ENCODE data around the gene LMF2. TPM values are rescaled to one million over a fixed set of nuclear protein-coding genes. Genes with fewer than 3 reads are reported as not detected.

The LMF2 gene, protein sequence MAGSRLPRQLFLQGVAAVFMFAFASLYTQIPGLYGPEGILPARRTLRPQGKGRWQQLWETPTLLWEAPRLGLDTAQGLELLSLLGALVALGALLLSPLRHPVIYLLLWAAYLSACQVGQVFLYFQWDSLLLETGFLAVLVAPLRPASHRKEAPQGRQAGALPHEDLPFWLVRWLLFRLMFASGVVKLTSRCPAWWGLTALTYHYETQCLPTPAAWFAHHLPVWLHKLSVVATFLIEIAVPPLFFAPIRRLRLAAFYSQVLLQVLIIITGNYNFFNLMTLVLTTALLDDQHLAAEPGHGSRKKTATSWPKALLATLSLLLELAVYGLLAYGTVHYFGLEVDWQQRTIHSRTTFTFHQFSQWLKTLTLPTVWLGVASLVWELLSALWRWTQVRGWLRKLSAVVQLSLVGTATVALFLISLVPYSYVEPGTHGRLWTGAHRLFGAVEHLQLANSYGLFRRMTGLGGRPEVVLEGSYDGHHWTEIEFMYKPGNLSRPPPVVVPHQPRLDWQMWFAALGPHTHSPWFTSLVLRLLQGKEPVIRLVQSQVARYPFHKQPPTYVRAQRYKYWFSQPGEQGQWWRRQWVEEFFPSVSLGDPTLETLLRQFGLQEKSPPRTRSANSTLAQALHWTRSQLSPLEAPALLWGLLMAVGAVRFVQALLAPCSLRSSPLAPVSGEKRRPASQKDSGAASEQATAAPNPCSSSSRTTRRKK
- 16.6 TPM for total RNA-seq

DNA sequence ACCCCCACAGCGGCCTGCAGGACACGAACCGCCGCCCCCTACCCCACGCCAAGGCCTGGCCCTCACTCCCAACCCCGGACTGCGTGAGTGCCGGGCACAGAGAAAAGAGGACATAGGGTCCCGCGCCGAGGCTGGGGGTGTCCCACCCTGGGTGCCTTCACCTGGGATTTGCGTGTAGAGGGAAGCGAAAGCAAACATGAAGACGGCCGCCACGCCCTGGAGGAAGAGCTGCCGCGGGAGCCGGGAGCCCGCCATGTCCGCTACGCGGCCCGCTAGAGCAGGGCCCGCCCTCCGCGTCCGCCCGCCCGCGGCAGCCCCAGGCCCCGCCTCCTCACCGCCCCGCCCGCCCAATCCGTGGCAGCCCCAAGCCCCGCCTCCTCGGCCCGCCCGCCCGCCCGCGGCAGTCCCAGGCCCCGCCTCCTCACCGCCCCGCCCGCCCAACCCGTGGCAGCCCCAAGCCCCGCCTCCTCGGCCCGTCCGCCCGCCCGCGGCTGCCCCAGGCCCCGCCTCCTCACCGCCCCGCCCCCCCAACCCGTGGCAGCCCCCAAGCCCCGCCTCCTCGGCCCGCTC, at the start of gene LMF2:
Gene LMF2 (minus strand): TSS at position 282 of the 570 bp plus-strand sequence. CDS start 27 bp downstream, at position 255.

DNA sequence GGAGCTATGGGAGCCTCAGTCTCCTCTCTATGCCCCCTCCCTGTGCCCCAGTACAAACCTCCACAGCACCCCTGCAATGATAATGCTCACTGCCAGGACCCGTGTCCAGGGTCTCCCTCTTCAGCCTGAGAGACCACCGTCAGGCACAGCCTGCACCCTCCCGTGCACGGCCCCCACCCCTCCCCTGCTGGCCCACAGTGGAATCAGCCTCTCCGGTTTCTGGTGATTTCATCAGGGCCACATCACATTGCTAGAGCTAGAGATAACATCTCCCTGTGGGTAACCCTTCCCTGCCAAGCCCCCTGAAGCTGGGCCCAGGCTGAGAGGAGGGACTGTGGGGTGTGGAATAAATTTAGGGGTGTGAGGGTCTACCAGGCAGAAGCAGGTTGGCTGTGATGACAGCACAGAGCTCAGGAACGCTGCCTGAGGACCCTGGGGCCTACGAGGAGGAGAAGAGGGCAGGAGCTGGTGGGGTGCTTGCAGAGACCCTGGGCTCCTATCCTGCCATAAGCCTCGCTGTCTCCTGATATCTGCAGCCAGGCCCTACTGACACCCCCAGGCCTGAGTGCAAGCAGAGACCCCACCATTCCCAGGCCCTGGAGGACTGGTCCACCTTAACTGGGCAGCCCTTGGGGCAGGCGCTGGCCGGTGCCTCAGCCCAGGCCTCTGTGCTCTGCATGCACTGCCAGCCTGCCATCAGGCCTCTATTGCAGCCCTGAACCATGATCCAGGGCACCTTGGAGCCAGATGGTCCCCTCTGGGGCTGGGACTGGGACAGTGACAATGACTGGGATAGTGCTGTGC, 38.2 kb upstream of the LMF2 start, which contains the start of gene KLHDC7B:
Gene KLHDC7B (plus strand): TSS at position 378 of the 804 bp plus-strand sequence. CDS start 345 bp downstream, at position 723.

DNA sequence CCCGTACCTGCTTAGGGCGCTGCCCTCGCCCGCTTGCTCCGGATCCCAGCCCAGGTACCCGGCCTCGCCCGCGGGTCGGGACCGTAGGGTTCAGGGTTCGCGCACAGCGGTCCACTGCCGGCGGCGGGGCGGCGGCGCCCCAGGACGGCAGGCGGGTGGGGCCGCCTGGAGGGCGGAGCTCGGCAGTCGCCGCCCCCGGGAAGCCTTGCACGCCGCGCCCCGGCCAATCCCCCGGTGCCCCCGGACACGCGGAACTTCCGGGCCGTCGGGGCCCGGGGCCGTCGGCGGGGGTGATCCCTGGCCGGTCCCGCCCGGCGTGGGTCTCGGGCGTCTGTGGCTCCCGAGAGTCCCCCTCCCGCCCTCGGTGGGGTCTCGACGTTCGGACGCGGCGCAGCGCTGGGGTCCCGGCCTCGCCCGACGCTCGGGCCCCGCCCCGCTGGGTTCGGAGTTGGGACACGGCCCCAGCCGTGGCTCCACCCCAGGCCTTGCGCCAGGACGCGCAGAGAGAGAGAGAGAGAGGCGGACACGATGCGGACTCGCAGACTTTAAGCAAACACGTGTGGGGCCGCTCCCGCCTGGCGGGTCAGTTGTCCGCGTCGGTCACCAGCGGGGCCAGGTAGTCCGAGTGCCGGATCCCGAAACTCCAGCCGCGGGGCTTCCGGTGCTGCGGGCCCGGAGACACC, 22.5 kb upstream of the LMF2 start, which contains the start of gene TYMP:
Gene TYMP (minus strand): TSS at position 116 of the 683 bp plus-strand sequence. CDS start 303 bp downstream, outside the sequence.

DNA sequence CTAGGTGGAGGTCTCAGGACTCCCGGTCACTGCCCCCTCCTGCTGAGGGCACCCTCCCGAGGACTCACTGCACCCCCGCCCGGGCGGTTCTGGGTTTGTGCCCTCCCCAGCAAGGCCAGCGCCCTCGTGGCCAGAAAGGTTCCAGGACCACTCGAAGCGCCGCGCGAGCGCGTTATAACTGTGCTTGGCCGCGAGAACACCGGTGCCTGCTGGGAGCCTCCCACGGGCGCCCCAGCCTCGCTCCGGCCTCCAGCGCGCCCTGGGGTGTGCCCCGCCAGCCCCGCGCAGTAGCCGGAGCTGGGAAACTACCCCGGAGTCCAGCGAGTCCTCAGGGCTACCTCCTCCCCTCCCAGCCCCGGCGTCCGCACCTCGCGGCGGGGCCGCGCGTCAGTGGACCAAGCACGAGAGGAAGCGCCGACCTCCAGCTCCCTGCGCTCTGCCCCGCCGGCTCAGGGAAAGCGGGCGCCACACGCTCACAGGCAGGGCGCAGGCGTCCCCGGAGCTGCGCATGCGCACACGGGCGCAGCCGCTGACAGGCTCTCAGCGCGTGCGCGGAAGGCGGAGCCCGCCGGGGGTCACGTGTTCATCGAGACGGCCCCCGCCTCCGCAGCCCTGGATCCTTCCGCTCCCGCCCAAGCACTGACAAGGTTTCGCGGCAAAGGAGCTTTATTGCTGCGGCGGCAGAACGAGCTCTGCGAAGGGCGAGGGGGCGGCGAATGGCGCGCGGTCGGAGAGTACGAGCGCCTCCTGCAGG, 17.8 kb upstream of the LMF2 start, which contains the start of gene SCO2:
Gene SCO2 (minus strand): TSS at position 495 of the 754 bp plus-strand sequence. CDS start 1,187 bp downstream, outside the sequence.

DNA sequence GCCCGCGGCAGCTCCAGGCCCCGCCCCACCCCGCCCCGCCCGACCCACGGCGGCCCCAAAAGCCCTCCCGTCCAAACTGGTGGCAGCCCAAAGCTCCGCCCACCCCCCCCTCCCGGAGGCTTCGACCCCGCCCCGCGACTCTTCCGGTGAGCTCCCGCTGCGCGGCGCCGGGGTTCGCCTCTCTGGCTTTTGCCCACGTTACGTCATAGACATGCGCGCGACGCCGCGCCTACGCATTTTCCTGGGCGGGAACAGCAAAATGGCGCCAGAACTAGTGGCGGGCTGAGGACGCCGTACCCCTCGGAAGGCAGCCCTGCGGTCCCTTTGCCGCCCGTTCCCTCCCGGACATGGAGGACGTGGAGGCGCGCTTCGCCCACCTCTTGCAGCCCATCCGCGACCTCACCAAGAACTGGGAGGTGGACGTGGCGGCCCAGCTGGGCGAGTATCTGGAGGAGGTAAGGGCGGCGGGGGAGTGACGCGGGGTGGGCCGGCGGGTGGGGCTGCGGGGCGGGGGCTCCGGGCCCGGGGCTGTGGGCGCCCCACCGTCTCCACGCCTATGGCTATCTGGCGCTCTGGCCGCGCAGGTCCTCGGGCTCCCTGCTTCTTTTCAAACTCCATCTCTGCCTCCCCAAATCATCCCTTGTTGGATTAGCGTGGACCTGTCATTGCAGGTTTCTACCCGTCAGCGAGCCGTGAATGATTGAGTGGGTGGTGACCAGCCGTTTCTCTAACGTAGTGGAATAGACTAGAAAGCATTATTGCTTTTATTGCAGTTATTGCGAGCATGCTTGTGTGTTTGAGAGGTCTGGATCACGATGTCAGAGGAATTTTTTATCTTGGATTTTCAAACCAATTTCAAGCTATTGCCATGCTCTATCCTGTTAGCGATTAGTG, 736 bp upstream of the LMF2 start, which contains the start of gene NCAPH2:
Gene NCAPH2 (plus strand): TSS at position 234 of the 894 bp plus-strand sequence. CDS start 114 bp downstream, at position 348.

DNA sequence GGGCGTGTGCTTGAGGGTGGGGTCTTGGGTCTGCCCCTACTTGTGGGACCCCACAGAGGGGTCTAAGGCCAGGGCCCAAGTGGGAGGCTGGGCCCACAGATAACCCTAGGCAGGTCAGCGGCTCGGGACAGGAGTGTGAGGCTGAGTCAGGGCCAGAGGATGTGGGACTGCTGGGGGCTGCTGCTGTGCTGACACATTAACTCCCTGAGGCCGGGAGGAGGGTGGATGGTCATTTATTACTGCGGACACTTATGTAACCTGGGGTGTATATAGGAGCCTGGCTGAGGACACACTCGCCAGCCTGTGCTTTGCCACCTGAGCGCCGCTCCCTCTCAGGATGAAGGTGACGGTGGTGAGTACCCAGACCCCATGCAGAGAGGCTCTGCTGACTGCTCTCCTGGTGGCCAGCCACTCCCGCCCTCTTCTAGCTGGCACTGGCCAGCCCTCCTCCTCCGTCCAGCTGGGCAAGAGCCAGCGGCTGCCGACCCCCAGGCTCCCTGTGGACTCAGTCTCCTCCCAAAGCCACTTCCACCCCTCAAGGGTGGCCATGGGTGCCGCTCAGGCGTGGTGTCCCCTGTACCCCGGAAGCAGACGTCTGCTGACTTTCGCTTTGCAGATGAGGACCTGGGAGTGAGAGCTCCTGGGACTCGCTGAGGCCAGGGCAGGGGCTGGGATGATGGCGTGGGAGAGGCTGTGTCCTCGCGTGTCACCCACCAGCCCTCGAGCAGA, 20.8 kb downstream of the LMF2 start, which contains the start of gene MIOX:
Gene MIOX (plus strand): TSS at position 299 of the 729 bp plus-strand sequence. CDS start 39 bp downstream, at position 338.

DNA sequence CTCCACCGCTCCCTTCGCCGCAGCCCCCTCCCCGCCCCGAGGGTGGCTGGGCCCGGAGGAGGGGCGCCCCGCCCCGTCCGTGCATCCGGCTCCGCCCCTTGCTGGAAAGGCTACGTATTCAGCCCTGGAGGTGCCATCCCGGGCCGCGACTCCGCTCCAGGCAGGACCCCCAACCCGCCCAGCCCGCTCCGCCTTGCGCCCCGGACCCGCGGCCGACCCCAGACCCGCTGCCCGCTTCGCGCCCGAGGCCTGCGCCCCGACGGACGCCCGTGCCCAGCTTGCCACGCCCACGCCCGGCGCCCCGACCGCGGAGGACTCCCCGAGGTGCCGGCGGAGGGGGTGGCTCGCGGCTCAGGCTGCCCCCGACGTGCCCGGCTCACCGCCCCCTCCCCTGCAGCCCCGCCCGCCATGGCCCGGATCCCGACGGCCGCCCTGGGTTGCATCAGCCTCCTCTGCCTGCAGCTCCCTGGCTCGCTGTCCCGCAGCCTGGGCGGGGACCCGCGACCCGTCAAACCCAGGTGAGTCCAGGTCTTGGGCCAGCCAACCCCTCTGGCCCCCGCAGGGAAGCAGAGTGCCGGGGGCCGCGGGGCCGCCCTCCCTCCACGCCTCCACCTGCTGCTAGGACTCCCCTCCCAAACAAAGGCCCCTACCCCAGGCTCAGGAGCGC, 25.9 kb downstream of the LMF2 start, which contains the start of gene ADM2:
Gene ADM2 (plus strand): TSS at position 104 of the 667 bp plus-strand sequence. CDS start 305 bp downstream, at position 409.

DNA sequence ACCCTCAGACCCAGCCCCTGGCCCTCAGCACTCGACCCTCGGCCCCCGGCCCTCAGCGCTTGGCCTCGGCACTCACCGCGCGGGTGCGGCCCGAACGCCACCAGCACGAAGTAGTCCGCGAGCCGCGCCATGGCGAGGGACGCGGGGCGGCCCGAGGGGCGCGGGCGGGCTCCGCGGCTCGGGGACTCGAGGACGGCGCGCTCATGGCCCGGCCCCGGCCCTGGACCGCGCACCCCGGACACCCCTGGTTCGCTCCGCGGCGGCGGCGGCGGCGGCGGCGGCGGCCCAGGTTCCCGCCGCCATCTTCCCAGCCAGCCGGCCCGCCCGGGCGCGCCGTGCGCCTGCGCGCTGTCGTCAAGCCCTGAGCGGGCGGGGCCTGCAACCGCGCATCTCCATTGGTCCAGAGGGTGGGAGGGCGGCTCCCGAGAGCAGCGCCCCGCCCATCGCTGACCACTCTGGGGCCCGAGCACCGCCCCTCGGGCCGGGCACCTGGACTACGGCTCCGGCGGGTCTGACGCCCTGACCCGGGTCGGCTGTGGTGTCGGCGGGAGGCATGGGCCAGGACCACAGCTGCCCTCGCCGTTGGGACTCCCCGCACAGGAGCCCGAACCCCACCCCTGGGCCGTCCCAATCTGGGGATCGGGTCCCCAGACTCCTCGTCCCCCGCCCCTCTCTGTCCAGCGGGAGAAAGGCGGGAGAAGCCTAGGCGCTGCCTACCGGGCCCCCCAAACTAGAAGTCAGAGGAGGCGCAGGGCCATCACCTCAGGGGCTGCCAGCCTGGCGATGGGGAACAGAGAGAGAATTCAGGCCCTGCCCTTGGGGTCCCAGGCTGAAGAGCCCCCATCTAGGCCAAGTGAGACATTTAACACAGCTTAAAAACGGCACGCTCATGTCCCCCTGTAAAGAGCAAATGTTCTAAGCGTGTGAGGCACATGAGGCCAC, 32.5 kb downstream of the LMF2 start, which contains the start of gene SBF1:
Gene SBF1 (minus strand): TSS at position 326 of the 942 bp plus-strand sequence. CDS start 195 bp downstream, at position 131.

Other genes starting within 250 kb of the LMF2 start
- 11.8 TPM for gene MAPK12, start 246.0 kb downstream of the LMF2 start, total RNA-seq
- gene MAPK11, start 237.3 kb downstream of the LMF2 start, total RNA-seq = 13.4 TPM
- gene PLXNB2, start 200.1 kb downstream of the LMF2 start, total RNA-seq = 52.4 TPM
- gene DENND6B, start 180.7 kb downstream of the LMF2 start, total RNA-seq = 24.2 TPM
- 62.1 TPM for gene PPP6R2, start 164.4 kb downstream of the LMF2 start, total RNA-seq
- 89.3 TPM for gene SBF1, start 32.7 kb downstream of the LMF2 start, total RNA-seq
- not detected for gene ADM2, start 26.2 kb downstream of the LMF2 start, total RNA-seq
- not detected for gene MIOX, start 20.8 kb downstream of the LMF2 start, total RNA-seq
- gene NCAPH2, start 522 bp upstream of the LMF2 start, total RNA-seq = 44.5 TPM
- gene SCO2, start 17.9 kb upstream of the LMF2 start, total RNA-seq = 0.92 TPM
- gene TYMP, start 22.3 kb upstream of the LMF2 start, total RNA-seq = 4.6 TPM
- gene KLHDC7B, start 38.2 kb upstream of the LMF2 start, total RNA-seq = not detected
- not detected for gene SYCE3, start 55.2 kb upstream of the LMF2 start, total RNA-seq
- gene CPT1B, start 70.7 kb upstream of the LMF2 start, total RNA-seq = 9.2 TPM
- 28.6 TPM for gene CHKB, start 75.1 kb upstream of the LMF2 start, total RNA-seq
- 76.6 TPM for gene MAPK8IP2, start 93.1 kb upstream of the LMF2 start, total RNA-seq
- 6.9 TPM for gene ARSA, start 120.5 kb upstream of the LMF2 start, total RNA-seq
- gene SHANK3, start 165.1 kb upstream of the LMF2 start, total RNA-seq = 13.6 TPM
- gene ACR, start 230.5 kb upstream of the LMF2 start, total RNA-seq = not detected

Measured in diencephalon (tissue), 1 donor.